NCI-H146 treated with DMSO at 0.1 percent for 48 hours (cell line): ENCODE measurements around the gene APLF.
"Not testable (repeated sequence)": the region's sequence is repeated elsewhere in the genome, so short reads cannot be mapped to it uniquely, and the experiment has no call there.

ENCODE experiments used
- DNase-seq: peaks from one replicate; lab custom pipeline; 2025; ENCODE audit not compliant: unreplicated experiment; lab: John Stamatoyannopoulos, UW

The APLF gene

DNA sequence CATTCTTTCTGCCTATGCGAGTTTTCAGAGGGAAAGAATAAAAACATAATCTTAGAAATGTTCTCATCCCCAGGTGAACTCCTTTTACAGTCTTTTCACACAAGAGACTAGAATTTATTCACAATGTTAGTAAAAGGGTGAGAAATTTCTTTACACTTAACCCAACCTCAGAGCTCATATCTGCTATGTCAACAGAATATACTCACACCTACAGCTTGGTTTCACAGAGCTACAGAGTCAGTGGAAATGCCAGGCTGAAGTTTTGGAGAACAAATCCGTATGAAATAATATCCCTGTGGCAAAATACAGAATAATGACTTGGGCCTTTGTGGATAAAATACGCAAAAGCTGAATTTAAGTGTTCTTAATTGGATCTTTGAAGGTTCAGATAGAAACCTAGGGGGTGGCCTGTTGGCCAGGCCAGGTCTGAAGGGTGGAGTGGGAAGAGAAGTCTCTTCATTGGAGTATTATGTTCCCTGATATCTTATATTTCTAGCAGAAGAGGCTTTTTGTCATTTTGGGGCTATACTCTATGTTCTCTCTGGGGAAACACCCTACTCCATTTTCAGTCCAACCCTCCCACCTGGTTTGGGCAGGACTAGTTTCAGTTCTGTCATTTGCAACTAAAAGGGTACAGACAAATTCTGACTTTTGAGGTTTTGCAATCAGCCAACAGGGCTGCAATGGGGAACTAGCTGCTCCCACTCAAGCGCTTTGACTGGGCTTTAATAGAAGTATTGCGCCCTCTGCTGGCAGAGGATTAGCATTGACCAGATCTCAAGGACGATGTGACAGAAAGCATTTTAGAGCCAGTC is 26.0 kb upstream of the APLF start:
- peak; percentile 74 for DNase-seq

DNA sequence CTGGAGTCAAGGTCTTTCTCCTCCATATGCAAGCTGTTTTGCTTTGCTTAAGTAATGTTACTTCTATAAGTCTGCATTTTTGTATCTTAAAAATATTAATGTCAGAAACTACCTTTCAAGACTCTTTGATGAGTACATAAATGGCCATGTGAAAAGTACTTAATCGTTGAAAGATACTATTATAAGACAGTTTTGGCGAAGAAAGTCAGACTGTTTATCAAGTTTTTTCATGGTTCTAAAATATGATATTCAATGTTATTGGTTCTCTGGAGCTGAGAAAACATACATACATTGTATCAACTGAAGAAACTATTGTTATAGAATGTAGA is 25.4 kb upstream of the APLF start:
- no peak for DNase-seq

DNA sequence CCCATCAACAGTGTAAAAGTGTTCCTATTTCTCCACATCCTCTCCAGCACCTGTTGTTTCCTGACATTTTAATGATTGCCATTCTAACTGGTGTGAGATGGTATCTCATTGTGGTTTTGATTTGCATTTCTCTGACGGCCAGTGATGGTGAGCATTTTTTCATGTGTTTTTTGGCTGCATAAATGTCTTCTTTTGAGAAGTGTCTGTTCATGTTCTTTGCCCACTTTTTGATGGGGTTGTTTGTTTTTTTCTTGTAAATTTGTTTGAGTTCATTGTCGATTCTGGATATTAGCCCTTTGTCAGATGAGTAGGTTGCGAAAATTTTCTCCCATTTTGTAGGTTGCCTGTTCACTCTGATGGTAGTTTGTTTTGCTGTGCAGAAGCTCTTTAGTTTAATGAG is 21.0 kb upstream of the APLF start:
- DNase-seq: not testable (repeated sequence)

DNA sequence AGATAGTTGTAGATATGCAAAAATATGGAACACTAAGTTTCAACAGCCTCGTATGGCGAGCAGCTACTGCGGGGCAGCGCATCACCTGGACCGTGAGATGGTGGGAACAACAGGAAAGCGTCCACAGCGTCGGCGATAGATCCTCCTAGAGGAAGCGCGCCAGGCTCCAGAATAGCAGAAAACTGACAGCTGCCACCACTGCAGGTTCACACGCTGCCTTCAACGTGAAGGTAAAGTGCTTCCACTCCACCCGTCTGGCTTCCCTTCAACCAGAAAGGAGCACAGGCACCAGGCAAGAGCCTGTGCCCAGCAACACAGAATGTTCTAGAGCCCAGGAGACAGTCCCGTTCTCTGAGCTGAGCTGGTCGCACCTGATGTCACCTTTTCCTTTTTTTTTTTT is 20.3 kb upstream of the APLF start:
- DNase-seq: no peak

DNA sequence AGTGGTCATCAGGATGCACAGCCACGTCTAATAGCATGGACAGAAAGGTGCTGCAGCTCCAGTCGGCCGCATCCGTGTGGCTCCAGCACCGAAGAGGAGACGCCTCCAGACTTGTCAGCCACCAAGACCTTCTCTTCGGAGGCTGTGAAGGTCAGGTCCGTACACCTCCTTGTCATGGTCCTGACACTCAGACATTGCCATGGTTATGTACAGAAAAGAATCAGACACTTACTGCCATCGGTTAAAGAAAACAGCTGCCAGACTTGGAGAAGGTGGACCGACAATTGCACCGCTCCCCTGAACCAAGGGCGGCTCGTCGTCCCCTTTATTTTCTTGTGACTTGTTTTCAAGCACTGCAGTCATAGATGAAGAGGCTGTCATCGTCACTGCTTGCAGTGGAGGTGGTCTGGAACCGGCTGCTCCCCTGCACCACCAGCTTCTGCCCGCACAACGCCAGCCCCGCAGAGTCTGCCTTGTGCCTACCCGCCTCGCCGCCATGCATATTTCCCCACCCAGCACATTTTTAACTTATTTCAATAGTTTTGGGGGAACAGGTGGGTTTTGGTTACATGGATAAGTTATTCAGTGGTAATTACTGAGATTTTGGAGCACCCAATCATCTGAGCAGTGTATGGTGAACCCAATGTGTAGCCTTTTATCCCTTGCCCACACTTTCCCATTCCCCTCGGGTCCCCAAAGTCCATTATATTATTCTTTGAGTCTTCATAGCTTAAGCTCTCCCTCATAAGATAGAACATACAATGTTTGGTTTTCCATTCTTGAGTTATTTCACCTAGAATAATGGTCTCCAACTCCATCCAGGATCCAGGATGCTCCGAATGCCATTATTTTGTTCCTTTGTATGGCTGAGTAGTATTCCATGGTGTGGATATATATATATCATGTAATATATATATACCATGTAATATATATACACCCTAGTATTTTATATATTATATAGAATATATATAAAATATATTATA is 18.4 kb upstream of the APLF start:
- no peak for DNase-seq

DNA sequence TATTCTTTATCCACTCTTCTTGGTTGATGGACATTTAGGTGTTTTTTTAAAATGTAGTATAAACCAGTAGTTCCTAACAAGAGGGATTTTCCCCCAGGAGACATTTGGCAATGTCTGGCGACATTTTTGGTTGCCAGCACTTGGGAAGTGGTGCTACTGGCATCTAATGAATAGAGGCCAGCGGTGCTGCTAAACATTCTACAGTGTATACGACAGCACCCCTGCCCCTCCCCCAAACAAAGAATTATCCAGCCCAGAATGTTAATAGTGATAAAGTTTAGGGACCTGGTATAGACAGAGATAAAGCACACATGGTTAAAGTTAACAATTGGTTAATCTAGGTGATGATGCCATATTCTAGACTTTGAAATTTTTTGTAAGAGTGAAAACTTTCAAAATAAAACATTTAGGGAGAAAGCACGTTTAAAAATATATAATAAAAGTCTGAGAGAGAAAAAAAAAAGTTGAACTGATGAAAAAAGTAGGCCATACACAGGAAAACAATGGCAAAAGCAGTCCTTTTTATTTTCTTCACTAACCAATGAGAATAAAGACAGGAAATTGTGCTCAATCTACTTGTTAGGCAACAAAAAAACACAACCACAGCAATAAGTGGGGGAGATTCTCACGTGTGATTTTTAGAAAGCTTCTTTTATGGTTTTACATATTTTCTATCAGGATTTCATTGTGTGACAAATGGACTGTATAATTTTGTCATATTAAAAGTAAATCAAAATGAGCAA is 15.1 kb upstream of the APLF start:
- no peak for DNase-seq

DNA sequence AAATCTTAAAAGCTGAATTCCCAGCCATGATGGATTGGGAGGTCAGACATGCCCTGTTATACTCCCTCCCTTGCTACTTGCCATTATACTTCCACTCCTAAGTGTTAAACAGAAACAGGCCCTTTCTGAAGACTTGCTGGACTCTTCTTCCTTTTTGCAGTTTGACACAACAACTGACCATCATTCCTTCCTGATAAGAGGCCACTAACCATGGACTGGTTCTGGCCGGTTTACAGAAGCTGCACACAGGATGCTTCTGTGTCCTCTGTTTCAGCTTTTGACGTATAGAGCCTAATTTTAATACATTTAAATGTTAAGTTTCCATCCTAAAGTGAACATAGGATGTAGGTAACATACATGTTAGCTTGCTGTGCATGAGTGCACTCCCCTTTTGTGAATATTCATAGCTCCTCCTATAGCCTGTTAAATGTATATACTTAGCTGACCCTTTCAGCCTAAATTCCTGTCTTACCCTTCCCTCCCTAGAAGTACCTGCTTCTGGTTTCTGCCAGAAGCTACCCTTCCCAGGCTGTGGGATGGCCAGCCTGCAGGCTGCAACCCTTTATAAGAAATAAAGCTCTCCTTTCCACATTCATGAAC is 13.5 kb upstream of the APLF start:
- DNase-seq: no peak

DNA sequence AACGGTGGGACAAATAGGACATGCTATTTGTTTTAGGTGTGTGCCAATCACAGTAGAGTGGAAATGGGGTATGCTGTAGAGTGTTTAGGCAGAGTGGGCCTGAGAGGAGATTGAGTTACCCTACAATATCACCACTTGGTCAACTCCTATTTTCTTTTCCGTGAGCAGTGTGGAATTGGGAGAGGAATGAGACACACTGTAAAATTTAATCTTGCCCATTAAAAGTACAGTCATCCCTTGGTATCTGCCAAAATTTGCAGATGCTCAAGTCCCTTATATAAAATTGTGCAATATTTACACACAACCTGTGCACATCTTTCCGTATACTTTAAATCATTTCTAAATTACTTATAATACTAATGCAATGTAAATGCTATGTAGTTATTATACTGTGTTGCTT is 12.7 kb upstream of the APLF start:
- DNase-seq: no peak

DNA sequence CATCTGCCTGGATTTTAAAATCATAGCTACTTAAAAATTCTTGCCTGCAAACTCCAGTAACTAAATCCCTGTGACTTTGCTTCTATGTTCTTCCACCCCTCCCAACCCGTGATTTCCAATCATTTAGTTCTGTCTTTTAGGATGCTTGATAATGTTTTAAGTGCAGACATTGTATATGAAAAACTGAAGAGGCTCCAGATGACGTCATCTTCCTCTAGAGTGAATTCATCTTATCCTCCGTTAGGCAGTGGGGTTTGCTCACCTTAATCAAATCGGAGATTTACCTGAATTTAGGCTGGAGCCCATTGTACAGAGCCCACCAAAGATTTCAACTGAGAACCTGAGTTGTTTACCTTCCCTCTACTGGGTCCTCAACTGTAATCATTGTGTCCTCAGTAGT is 11.2 kb upstream of the APLF start:
- no peak for DNase-seq

DNA sequence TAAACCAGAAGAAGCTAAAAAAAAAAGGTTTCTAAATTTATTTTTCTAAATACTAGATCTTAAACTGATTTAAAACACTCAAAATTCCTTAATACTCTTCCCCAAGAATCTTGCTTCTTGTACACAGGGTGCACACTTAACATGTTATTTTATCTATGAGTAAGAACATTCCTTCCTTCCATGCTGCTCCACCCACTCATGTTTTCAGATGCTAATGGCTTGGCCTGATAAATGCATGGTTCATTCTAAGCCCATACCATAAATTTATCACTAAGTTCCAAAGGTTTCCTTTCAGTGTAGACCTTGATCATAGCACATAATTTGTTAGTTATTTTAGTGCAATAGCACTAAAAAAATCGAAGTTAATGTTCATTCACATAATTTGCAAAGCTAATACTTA is 8.4 kb upstream of the APLF start:
- DNase-seq: no peak

DNA sequence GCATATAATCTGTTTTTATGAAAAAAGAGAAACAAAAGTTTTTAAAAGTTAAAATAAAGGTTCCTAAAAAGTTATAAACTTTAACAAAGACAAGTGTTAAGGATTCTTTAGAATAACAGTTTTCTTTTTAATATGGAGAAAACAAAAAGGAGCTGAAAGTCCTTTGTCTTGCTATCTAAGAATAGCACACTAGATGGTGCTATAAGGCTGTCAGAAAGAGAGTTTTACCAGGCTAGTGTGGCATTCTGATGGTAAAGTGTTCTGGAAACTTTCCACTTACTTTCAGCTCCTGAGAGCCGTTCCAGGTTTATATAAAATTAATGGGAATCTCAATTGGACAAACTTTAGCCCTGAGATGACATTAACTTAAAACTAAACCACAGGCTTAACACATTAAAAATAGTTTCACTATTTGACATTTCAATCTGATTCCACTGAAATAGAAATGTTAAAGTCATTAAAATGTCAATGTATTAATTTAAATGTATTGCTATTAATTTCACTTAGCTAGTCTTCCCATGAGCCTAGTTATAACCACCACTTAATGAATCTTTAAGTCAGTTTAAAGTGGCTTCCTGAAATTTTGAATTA is 4.0 kb upstream of the APLF start:
- DNase-seq: peak; percentile 34

DNA sequence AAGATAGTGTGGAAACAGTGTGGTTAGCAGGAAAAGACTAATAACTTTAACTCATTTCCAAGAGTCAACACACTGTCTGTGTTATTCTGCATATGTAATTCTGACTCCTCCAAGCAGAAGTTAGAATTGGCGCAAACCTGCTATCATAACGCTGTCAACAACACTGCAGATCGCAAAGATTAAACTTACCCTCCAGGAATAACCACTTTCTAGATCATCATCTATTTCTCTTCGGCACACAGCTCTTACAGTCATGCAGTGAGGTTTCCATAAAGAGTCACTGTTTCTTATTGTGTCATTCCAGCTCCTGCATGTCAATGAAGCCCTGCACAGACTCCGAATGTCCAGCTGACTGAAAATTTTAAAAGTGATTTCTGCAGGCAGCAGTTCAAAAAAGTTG is 2.7 kb upstream of the APLF start:
- no peak for DNase-seq

DNA sequence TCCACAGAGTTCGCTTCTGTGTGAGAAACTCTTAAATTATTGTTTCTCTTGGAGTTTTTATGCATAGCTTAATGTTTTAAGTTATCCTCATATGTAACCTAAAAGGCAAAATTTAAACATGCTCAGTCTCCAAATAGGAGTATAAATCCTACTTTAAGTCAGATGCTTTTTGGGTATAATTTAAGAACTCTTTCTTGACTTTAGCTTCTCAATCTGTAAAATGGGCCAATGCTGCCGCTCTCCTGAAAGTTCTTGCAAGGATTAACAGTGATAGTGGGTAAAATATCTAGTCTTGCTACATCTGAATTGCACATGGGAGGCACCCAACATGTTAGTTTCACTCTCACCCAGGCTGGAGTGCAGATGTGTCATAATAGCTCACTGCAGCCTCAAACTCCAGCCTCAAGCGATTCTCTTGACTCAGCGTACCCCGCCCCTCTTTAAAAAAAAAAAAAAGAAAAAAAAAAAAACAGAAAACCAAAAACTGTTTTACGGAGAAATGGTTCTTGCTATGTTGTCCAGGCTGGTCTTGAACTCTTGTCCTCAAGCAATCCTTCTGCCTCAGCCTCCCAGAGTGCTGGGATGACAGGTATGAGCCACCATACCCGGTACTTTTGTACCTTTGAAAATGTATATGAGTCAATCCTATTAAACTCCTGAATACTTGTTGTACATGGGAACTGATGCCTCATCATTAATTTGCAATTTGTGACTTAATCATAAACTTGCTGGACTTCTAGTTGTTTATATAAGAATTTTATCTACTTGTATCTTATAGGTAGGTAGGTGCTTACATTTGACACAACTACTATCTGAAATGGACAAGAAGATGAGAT is 2.1 kb upstream of the APLF start:
- no peak for DNase-seq

DNA sequence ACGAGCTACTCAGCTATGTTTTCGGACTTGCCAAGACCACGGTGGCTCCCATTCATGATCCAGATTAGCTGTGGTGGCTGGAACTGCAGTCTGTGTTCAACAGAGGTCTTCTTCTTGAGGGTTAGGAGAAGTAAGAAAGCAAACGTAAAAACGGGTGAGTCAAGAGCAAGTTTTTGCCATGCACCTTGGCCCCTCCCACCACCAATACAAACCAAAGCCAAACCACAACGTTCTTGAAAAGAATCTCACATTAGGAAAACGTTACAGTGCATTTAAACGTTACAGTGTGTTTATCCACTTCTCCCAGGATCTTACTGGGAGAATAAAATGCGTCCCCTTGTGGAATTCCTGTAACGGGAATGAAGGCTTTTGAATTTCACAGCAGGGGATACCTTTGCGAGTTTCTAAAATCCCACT is 1.0 kb upstream of the APLF start:
- no peak for DNase-seq

DNA sequence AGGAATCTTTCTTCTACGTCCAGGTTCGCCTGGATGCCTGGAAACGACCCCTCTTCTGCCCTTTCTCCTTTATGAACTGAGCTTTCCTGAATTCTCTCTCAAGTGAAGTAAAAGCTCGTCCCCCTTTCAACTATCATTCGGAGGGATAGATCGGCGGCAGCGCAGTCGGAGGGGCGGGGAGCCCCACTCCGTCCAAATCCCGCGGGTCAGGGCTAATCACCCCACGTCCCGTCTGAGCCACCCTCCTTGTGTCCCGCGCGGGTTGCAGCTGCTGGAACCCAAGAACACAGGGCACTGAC is 658 bp upstream of the APLF start:
- no peak for DNase-seq

DNA sequence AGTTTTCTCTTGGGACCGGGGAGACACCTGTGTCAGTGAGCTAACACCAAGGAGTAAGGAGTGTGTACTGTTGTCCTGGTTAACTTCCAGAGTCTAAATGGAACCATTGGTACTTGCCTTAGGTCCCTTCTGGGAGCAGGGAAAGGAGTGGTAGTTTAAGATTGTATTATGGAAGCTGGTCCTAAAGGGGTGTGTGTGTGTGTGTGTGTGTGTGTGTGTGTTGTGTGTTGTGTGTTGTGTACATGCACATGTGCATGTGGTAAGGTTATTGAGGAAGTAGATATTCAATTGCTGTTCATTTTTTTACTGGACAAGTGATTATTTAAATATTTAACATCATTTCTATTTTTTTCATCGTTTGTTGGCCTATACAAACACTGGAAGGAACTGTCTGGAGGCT is 1.4 kb downstream of the APLF start:
- DNase-seq: no peak

DNA sequence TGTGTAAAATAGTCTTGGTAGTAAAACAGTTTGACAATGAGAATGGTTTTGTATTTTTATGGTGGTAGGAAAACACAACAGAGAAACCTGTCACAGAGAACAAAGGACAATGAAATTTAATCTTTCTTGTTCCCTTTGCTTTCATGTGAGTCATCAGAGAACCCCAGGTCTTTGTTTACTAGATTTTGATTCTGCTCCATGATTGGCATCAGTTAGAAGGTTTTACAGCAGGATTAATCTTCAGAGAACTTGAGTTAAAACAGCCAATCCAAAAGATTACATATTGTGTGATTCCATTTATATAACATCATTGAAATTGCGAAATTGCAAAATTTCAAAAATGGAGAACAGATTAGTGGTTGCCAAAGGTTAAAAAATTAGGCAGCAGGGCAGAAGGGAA is 2.5 kb downstream of the APLF start:
- no peak for DNase-seq

DNA sequence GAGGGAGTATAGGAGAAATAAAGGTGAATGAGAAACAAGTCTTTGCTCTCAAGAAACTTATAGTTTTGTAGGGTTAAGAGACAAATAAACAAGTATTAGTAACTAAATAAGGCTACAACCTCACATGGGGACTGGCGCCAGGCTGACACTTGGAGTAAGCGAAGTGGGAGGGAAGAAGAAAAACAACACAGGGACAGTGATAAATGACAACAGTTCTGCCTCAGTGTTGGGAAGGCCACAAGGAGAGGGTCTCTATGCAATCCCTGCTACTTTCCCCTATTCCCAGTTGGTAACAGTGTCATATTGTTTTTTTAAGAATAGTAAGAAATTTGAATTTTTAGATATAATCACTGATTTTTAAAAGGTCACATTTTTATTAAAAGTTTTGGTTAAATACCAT is 4.0 kb downstream of the APLF start:
- DNase-seq: no peak

DNA sequence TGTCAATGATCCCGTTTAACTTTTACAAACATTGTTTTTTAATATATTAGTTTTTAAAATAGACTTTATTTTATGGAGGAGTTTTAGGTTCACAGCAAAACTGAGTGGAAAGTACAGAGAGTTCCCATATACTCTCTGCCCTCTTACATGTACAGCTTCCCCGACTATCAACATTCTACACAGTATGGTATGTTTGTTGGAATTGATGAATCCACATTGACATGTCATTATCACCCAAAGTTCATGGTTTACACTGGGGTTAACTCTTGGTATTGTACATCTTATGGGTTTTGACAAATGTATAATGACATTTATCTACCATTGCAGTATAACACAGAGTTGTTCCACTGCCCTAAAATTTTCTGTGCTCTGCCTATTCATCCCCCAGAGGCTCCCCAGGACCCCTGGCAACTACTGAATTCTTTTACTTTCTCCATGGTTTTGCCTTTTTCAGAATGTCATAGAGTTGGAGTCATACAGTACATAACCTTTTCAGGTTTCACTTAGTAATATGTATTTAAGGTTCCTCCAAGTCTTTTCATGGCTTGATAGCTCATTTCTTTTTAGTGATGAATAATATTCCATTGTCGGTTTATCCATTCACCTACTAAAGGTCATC is 5.5 kb downstream of the APLF start:
- no peak for DNase-seq

DNA sequence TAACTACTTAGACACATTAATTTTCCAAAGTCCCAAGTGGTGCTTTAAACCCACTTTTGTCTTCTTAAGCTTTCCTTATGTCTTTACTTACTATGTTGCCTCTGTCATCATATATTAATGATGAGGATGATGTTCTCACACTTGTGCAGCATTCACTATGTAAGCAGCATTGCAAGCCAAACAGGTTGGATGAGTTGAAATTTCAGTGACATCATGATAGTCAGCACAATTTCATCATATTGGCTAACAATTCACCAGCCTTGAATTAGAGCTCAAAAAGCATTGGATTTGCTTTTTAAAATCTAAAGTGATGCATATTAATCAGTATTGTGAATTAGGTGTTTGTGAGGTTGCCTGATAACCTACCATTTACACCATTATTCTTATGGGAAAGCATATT is 7.7 kb downstream of the APLF start:
- DNase-seq: no peak
